Measurements from ENCODE around the gene NAALADL2. TPM values are rescaled to one million over a fixed set of nuclear protein-coding genes. Genes with fewer than 3 reads are reported as not detected.

Gene NAALADL2
- polyA plus RNA-seq, 2 of the 4 experiments (the other 2 are of a cell fraction): 0.09 to 0.28 TPM

GRCh38 chr3:175389560-175389959 lies 530.4 kb downstream of the NAALADL2 start:
- H3K27ac ChIP-seq: no peak overlapping the region
- FAIRE-seq (no peak), ATAC-seq (no peak), DNase-seq (ENCODE audit: low read depth in 1 of 2, low spot score in 1 of 2) (no peak)
- no peaks in the 10 kb centered on the region for H3K9me3 ChIP-seq
- H3K4me1 ChIP-seq: no peaks in the 10 kb centered on the region; the same call in 2 of the 3 replicates
- H3K4me3 ChIP-seq: no peak overlapping the region
- ChIA-PET POLR2A (no interaction called here), CTCF (no interaction called here)
- 96% methylated on average over 1 of the region's 1 CpG for WGBS (ENCODE audit: missing lambda C conversion rate)
- TF ChIP-seq EHMT2 (IDR thresholded peaks at IDR 0.05; ENCODE audit: low read depth): no peak
- no peak overlapping the region for H3K4me2 ChIP-seq

DNA sequence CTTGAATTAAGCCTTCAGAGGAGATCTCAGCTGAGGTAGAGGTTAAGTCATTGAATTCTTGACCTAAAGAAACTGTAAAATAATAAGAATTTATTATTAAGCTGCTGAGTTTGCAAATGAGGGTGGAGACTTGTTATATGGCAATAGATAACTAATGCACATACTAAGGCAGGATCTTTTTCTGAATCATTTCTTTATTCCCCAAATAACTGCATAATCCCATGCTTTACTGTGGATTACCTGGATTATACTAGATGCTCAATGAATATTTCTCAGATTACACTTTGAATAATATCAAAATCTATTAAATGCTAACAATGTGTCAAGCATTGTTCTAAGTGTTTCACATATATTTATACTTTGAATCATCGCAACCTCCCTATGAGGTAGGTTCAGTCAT lies 532.5 kb downstream of the NAALADL2 start:
- CTCF ChIA-PET: no interaction called here
- WGBS (ENCODE audit: missing lambda C conversion rate): 92% methylated on average over 1 of the region's 1 CpG

DNA sequence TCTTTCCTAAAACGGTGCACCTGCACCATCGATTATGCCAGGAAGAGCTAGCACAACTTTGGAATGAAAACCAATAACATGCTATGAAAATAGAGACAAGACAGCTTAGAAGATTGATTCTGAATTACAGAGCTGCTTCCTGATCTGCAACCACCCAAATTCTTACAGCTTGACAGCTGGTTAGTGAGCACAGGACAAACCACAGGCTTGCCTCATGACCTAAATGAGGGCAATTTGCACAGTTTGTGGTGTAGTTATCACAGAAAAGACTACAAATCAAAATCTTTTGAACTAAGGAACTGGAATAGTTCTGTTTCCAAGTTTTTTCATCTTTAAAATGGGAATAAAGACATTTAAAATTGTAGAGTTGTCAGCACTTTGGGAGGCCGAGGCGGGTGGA lies 533.5 kb downstream of the NAALADL2 start:
- CTCF ChIA-PET: no interaction called here
- ATAC-seq (no peak), DNase-seq (ENCODE audit: low read depth in 1 of 2, low spot score in 1 of 2) (no peak), FAIRE-seq (no peak)
- H3K4me2 ChIP-seq: no peak overlapping the region
- POLR2A ChIA-PET: no interaction called here
- TF ChIP-seq CEBPB (IDR thresholded peaks at IDR 0.05): no peak
- TF ChIP-seq, protein P1, sequence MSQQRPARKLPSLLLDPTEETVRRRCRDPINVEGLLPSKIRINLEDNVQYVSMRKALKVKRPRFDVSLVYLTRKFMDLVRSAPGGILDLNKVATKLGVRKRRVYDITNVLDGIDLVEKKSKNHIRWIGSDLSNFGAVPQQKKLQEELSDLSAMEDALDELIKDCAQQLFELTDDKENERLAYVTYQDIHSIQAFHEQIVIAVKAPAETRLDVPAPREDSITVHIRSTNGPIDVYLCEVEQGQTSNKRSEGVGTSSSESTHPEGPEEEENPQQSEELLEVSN (IDR thresholded peaks at IDR 0.05; ENCODE audit: borderline replicate concordance, low read depth): no peak
- no peak for TF ChIP-seq HOXA7 (CRISPR knock-in tag; IDR thresholded peaks at IDR 0.05)
- no peak for TF ChIP-seq POLR2AphosphoS2 (conservative IDR thresholded peaks at IDR 0.05; ENCODE audit: low read length)
- no peaks in the 10 kb centered on the region for H3K4me1 ChIP-seq
- no peak overlapping the region for H3K27ac ChIP-seq
- 73% methylated on average over 4 of the region's 4 CpGs for WGBS (ENCODE audit: missing lambda C conversion rate)
- H3K9me3 ChIP-seq: no peaks in the 10 kb centered on the region
- H3K4me3 ChIP-seq: no peak overlapping the region

More for the DNA sequence above, 532.5 kb downstream of the NAALADL2 start:
- ATAC-seq: no peak
- H3K27ac ChIP-seq: no peak overlapping the region
- no peak overlapping the region for H3K4me3 ChIP-seq
- TF ChIP-seq FOXS1 (CRISPR knock-in tag; IDR thresholded peaks at IDR 0.05) (no peak), CHD2 (IDR thresholded peaks at IDR 0.05; ENCODE audit: low read length, partially characterized antibody) (no peak), SREBF2 (IDR thresholded peaks at IDR 0.05) (no peak), TP53 (CRISPR knock-in tag; IDR thresholded peaks at IDR 0.05) (no peak), ZNF302 (CRISPR knock-in tag; IDR thresholded peaks at IDR 0.05) (no peak), CTCF (IDR thresholded peaks at IDR 0.05) (no peak), HDAC2 (IDR thresholded peaks at IDR 0.05) (no peak)
- TF ChIP-seq, protein P1 (IDR thresholded peaks at IDR 0.05; ENCODE audit: borderline replicate concordance, low read depth): no peak
- TF ChIP-seq, protein P2, sequence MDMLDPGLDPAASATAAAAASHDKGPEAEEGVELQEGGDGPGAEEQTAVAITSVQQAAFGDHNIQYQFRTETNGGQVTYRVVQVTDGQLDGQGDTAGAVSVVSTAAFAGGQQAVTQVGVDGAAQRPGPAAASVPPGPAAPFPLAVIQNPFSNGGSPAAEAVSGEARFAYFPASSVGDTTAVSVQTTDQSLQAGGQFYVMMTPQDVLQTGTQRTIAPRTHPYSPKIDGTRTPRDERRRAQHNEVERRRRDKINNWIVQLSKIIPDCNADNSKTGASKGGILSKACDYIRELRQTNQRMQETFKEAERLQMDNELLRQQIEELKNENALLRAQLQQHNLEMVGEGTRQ (IDR thresholded peaks at IDR 0.05): no peak
- no peaks in the 10 kb centered on the region; the same call in 2 of the 3 replicates for H3K4me1 ChIP-seq
- POLR2A ChIA-PET: no interaction called here
- no peak for DNase-seq (ENCODE audit: low read depth in 1 of 2, low spot score in 1 of 2)
- H3K9me3 ChIP-seq: no peaks in the 10 kb centered on the region
- FAIRE-seq: no peak
- no peak overlapping the region for H3K4me2 ChIP-seq

- 61% methylated on average over 3 of the region's 3 CpGs for WGBS (ENCODE audit: missing lambda C conversion rate)
- no peak for FAIRE-seq
- Histone ChIP-seq H3K4me3 (no peak overlapping the region), H3K4me1 (no peaks in the 10 kb centered on the region), H3K9me3 (no peaks in the 10 kb centered on the region), H3K27ac (no peak overlapping the region), H3K4me2 (no peak overlapping the region)
- no peak for DNase-seq (ENCODE audit: low read depth in 1 of 2, low spot score in 1 of 2)
- no peak for TF ChIP-seq RCOR1 (IDR thresholded peaks at IDR 0.05; ENCODE audit: low read depth, low read length)
- POLR2A ChIA-PET: no interaction called here
- CTCF ChIA-PET: no interaction called here
- no peak for ATAC-seq
Measured at GRCh38 chr3:175397372-175397771, 538.2 kb downstream of the NAALADL2 start.

Data from A549 (cell line).